NCI-H1417 (cell line): ENCODE results near the gene SERPINI1.
A peak's percentile ranks its signal among the peaks of the same experiment; 100 is the strongest.

ENCODE experiments used
- DNase-seq, 3 experiments: peaks; one replicate each; lab custom pipeline; 2025; lab: John Stamatoyannopoulos, UW

The SERPINI1 gene

GRCh38 chr3:167734498-167735232 lies 856 bp upstream of the SERPINI1 start, which contains the start of gene PDCD10:
Gene PDCD10 (minus strand): TSS chr3:167734892. CDS start chr3:167720157, 14,735 bp downstream.
- DNase-seq: peak; percentile 97 to 100 (median 100)

GRCh38 chr3:167736264-167736787 lies 805 bp downstream of the SERPINI1 start:
- DNase-seq: peak in 1 of 3 experiments; percentile 64

GRCh38 chr3:167736997-167737396 lies 1.5 kb downstream of the SERPINI1 start:
- no peak for DNase-seq

- no peak for DNase-seq
Measured at GRCh38 chr3:167738037-167738436, 2.5 kb downstream of the SERPINI1 start.

GRCh38 chr3:167739190-167739810 lies 3.8 kb downstream of the SERPINI1 start:
- peak in 1 of 3 experiments; percentile 43 for DNase-seq

- peak in 2 of 3 experiments; percentile 25 to 53 for DNase-seq
Measured at GRCh38 chr3:167740961-167741587, 5.6 kb downstream of the SERPINI1 start.

- DNase-seq: no peak
Measured at GRCh38 chr3:167742338-167742737, 6.8 kb downstream of the SERPINI1 start.

GRCh38 chr3:167743799-167744198 lies 8.3 kb downstream of the SERPINI1 start:
- no peak for DNase-seq

- peak in 1 of 3 experiments; percentile 71 for DNase-seq
Measured at GRCh38 chr3:167749209-167749608, 13.7 kb downstream of the SERPINI1 start.

- DNase-seq: no peak
Measured at GRCh38 chr3:167749728-167750127, 14.2 kb downstream of the SERPINI1 start.

GRCh38 chr3:167750272-167750971 lies 14.9 kb downstream of the SERPINI1 start:
- no peak for DNase-seq

GRCh38 chr3:167754049-167754448 lies 18.5 kb downstream of the SERPINI1 start:
- no peak for DNase-seq

GRCh38 chr3:167761302-167761701 lies 25.8 kb downstream of the SERPINI1 start:
- no peak for DNase-seq

GRCh38 chr3:167762296-167762695 lies 26.8 kb downstream of the SERPINI1 start:
- no peak for DNase-seq

GRCh38 chr3:167772992-167773391 lies 37.5 kb downstream of the SERPINI1 start:
- DNase-seq: peak in 1 of 3 experiments; percentile 8

GRCh38 chr3:167773584-167773983 lies 38.1 kb downstream of the SERPINI1 start:
- no peak for DNase-seq

- no peak for DNase-seq
Measured at GRCh38 chr3:167776066-167776685, 40.7 kb downstream of the SERPINI1 start.

GRCh38 chr3:167777356-167777755 lies 41.8 kb downstream of the SERPINI1 start:
- no peak for DNase-seq

GRCh38 chr3:167780214-167780883 lies 44.8 kb downstream of the SERPINI1 start:
- peak in 1 of 3 experiments; percentile 52 for DNase-seq

- no peak for DNase-seq
Measured at GRCh38 chr3:167783781-167784180, 48.3 kb downstream of the SERPINI1 start.

GRCh38 chr3:167785790-167786189 lies 50.3 kb downstream of the SERPINI1 start:
- no peak for DNase-seq
